Activated T-helper 1 cell treated with anti-CD3 and anti-CD28 coated beads, Interleukin-12 subunit alpha, Interleukin-12 subunit beta, Interleukin-2, Interleukin-4 antibody, amounts not matched to agents 30 ng/mL and 10 ng/mL and 1 ng/mL, durations not matched to agents 14 hours and 24 hours and 36 hours (primary cell): ENCODE measurements around the gene JAM2. TPM values are rescaled to one million over a fixed set of nuclear protein-coding genes. Genes with fewer than 3 reads are reported as not detected.

Experiments used
- DNase-seq: peaks from one replicate; pipeline ENCODE4 v3.0.0; 2021; ENCODE audit warnings: low spot score
- H3K27ac Mint-ChIP-seq: one replicate; pipeline ENCODE4 v1.8.0; 2021; ENCODE audit warnings: mild to moderate bottlenecking, mixed read lengths
- H3K27me3 Mint-ChIP-seq: one replicate; pipeline ENCODE4 v1.8.0; 2022; ENCODE audit warnings: mild to moderate bottlenecking, moderate library complexity, mixed read lengths; ENCODE audit not compliant: insufficient read depth
- H3K36me3 Mint-ChIP-seq: one replicate; pipeline ENCODE4 v1.8.0; 2021; ENCODE audit warnings: low read depth, mixed read lengths
- H3K4me1 Mint-ChIP-seq: one replicate; pipeline ENCODE4 v1.8.0; 2021; ENCODE audit warnings: low read depth, mixed read lengths
- H3K4me3 Mint-ChIP-seq: one replicate; pipeline ENCODE4 v1.8.0; 2021; ENCODE audit warnings: mild to moderate bottlenecking, moderate library complexity, mixed read lengths
- H3K9me3 Mint-ChIP-seq: one replicate; pipeline ENCODE4 v1.8.0; 2021; ENCODE audit warnings: mixed read lengths
- intact Hi-C: fragments of 100-400 bp; cut with micrococcal nuclease; formaldehyde crosslinking; loops from one replicate; pipeline ENCODE4 v1.15.1; 2024
- total RNA-seq: library from RNA; stranded (reverse); gene quantifications from 2 replicates; pipeline ENCODE4 v1.2.3, GENCODE V29; 2022

Gene JAM2
- total RNA-seq, 1 donor from 2014 or later = 0.29 TPM

- Mint-ChIP-seq H3K27me3 (peaks cover 2% of the 10 kb centered on the region), H3K4me1 (peaks cover 6% of the 10 kb centered on the region), H3K27ac (no peak overlapping the region), H3K9me3 (peaks cover 4% of the 10 kb centered on the region), H3K36me3 (peaks cover 1% of the 10 kb centered on the region), H3K4me3 (no peak overlapping the region)
- no peak for DNase-seq
- intact Hi-C loops = no loop called here
Observed at GRCh38 chr21:25632296-25632695, 6.8 kb upstream of the JAM2 start.

- intact Hi-C loops = no loop called here
- peaks cover 4% of the 10 kb centered on the region for H3K9me3 Mint-ChIP-seq
- peaks cover 26% of the 10 kb centered on the region for H3K4me1 Mint-ChIP-seq
- H3K36me3 Mint-ChIP-seq = peaks cover 1% of the 10 kb centered on the region
- H3K27me3 Mint-ChIP-seq = peaks cover 15% of the 10 kb centered on the region
- no peak overlapping the region for H3K4me3 Mint-ChIP-seq
- no peak for DNase-seq
- no peak overlapping the region for H3K27ac Mint-ChIP-seq
Observed at GRCh38 chr21:25635310-25635709, 3.7 kb upstream of the JAM2 start.

- H3K36me3 Mint-ChIP-seq = peaks cover 1% of the 10 kb centered on the region
- H3K27me3 Mint-ChIP-seq = peaks cover 24% of the 10 kb centered on the region
- intact Hi-C loops = no loop called here
- H3K9me3 Mint-ChIP-seq = peaks cover 4% of the 10 kb centered on the region
- H3K27ac Mint-ChIP-seq = no peak overlapping the region
- no peak overlapping the region for H3K4me3 Mint-ChIP-seq
- no peak for DNase-seq
- peaks cover 32% of the 10 kb centered on the region for H3K4me1 Mint-ChIP-seq
Observed at GRCh38 chr21:25636727-25637126, 2.3 kb upstream of the JAM2 start.

- no peak for DNase-seq
- Mint-ChIP-seq H3K27ac (peak overlapping the region; percentile 59), H3K27me3 (peaks cover 27% of the 10 kb centered on the region), H3K9me3 (peaks cover 4% of the 10 kb centered on the region), H3K36me3 (peaks cover 1% of the 10 kb centered on the region), H3K4me1 (peaks cover 32% of the 10 kb centered on the region), H3K4me3 (peak overlapping the region; percentile 77)
- intact Hi-C loops = loop anchor here (2.0 kb wide), 1 partner anchor 71 kb away; no protein-coding TSS in a partner anchor
Observed at GRCh38 chr21:25637851-25638659, 1.0 kb upstream of the JAM2 start.

- Mint-ChIP-seq H3K27me3 (peaks cover 27% of the 10 kb centered on the region), H3K36me3 (peaks cover 1% of the 10 kb centered on the region), H3K9me3 (peaks cover 4% of the 10 kb centered on the region), H3K4me3 (peak overlapping the region; percentile 77), H3K27ac (no peak overlapping the region), H3K4me1 (peaks cover 32% of the 10 kb centered on the region)
- intact Hi-C loops = loop anchor here (1.0 to 2.0 kb wide), 3 partner anchors 31 to 95 kb away; partner anchors contain the start of genes ATP5PF and GABPA
- peak; percentile 10 for DNase-seq
Observed at GRCh38 chr21:25639551-25640201, 618 bp downstream of the JAM2 start.

GRCh38 chr21:25640202-25640942, 1.3 kb downstream of the JAM2 start:
- Mint-ChIP-seq H3K9me3 (peaks cover 4% of the 10 kb centered on the region), H3K4me1 (peaks cover 32% of the 10 kb centered on the region), H3K27ac (peak overlapping the region; percentile 15), H3K36me3 (peaks cover 1% of the 10 kb centered on the region), H3K27me3 (peaks cover 27% of the 10 kb centered on the region), H3K4me3 (peak overlapping the region; percentile 77)
- DNase-seq = no peak
- intact Hi-C loops = no loop called here

GRCh38 chr21:25640943-25641292, 1.9 kb downstream of the JAM2 start:
- intact Hi-C loops = no loop called here
- peaks cover 4% of the 10 kb centered on the region for H3K9me3 Mint-ChIP-seq
- DNase-seq = no peak
- H3K27ac Mint-ChIP-seq = peak overlapping the region; percentile 15
- H3K27me3 Mint-ChIP-seq = peaks cover 25% of the 10 kb centered on the region
- H3K4me3 Mint-ChIP-seq = peak overlapping the region; percentile 77
- peaks cover 32% of the 10 kb centered on the region for H3K4me1 Mint-ChIP-seq
- H3K36me3 Mint-ChIP-seq = peaks cover 1% of the 10 kb centered on the region

GRCh38 chr21:25643486-25643885, 4.4 kb downstream of the JAM2 start:
- intact Hi-C loops = no loop called here
- H3K4me1 Mint-ChIP-seq = peaks cover 16% of the 10 kb centered on the region
- H3K9me3 Mint-ChIP-seq = no peaks in the 10 kb centered on the region
- peaks cover 24% of the 10 kb centered on the region for H3K27me3 Mint-ChIP-seq
- H3K4me3 Mint-ChIP-seq = no peak overlapping the region
- H3K27ac Mint-ChIP-seq = no peak overlapping the region
- no peak for DNase-seq
- no peaks in the 10 kb centered on the region for H3K36me3 Mint-ChIP-seq

- Mint-ChIP-seq H3K27me3 (peaks cover 12% of the 10 kb centered on the region), H3K9me3 (no peaks in the 10 kb centered on the region), H3K4me1 (no peaks in the 10 kb centered on the region), H3K27ac (no peak overlapping the region), H3K4me3 (no peak overlapping the region), H3K36me3 (no peaks in the 10 kb centered on the region)
- no peak for DNase-seq
- intact Hi-C loops = no loop called here
Observed at GRCh38 chr21:25646474-25646873, 7.4 kb downstream of the JAM2 start.

GRCh38 chr21:25647647-25648046, 8.6 kb downstream of the JAM2 start:
- H3K27ac Mint-ChIP-seq = no peak overlapping the region
- no peak for DNase-seq
- no peak overlapping the region for H3K4me3 Mint-ChIP-seq
- H3K36me3 Mint-ChIP-seq = no peaks in the 10 kb centered on the region
- no peaks in the 10 kb centered on the region for H3K9me3 Mint-ChIP-seq
- intact Hi-C loops = no loop called here
- no peaks in the 10 kb centered on the region for H3K4me1 Mint-ChIP-seq
- peaks cover 8% of the 10 kb centered on the region for H3K27me3 Mint-ChIP-seq

- Mint-ChIP-seq H3K27me3 (peaks cover 8% of the 10 kb centered on the region), H3K27ac (no peak overlapping the region), H3K36me3 (no peaks in the 10 kb centered on the region), H3K4me3 (no peak overlapping the region), H3K4me1 (no peaks in the 10 kb centered on the region), H3K9me3 (no peaks in the 10 kb centered on the region)
- intact Hi-C loops = no loop called here
- DNase-seq = no peak
Observed at GRCh38 chr21:25649146-25649545, 10.1 kb downstream of the JAM2 start.

- Mint-ChIP-seq H3K36me3 (no peaks in the 10 kb centered on the region), H3K27me3 (peaks cover 2% of the 10 kb centered on the region), H3K27ac (no peak overlapping the region), H3K4me3 (no peak overlapping the region), H3K9me3 (no peaks in the 10 kb centered on the region), H3K4me1 (no peaks in the 10 kb centered on the region)
- no peak for DNase-seq
- intact Hi-C loops = no loop called here
Observed at GRCh38 chr21:25656412-25656811, 17.4 kb downstream of the JAM2 start.

GRCh38 chr21:25657140-25657539, 18.1 kb downstream of the JAM2 start:
- H3K27me3 Mint-ChIP-seq = peaks cover 4% of the 10 kb centered on the region
- intact Hi-C loops = no loop called here
- no peaks in the 10 kb centered on the region for H3K9me3 Mint-ChIP-seq
- no peaks in the 10 kb centered on the region for H3K4me1 Mint-ChIP-seq
- DNase-seq = no peak
- no peak overlapping the region for H3K27ac Mint-ChIP-seq
- no peaks in the 10 kb centered on the region for H3K36me3 Mint-ChIP-seq
- no peak overlapping the region for H3K4me3 Mint-ChIP-seq
